Endometrial microvascular endothelial cells (primary cell): ENCODE measurements around the gene PRKACB. TPM values are rescaled to one million over a fixed set of nuclear protein-coding genes. Genes with fewer than 3 reads are reported as not detected.

Experiments used
- total RNA-seq: library from RNA; depleted of rRNA; stranded (reverse); fragments of >200 nt; gene quantifications from one replicate; pipeline ENCODE4 v1.2.3, GENCODE V29; 2015; ENCODE audit errors: inconsistent ontology term

The PRKACB gene
- total RNA-seq, 1 donor from 2014 or later, result 95.0 TPM

Other genes with a start within 250 kb of the PRKACB start
- gene TTLL7, start 145.1 kb upstream of the PRKACB start, total RNA-seq, result 3.8 TPM
- 4.5 TPM for gene SAMD13, start 157.4 kb downstream of the PRKACB start, total RNA-seq